HG03196 (cell line): ENCODE results near the gene UBR4.
"Not testable (repeated sequence)": the region's sequence is repeated elsewhere in the genome, so short reads cannot be mapped to it uniquely, and the experiment has no call there.

Experiments
- ATAC-seq: cut with Tn5 transposase; IDR thresholded peaks from one replicate; pipeline ENCODE4 v1.9.1; 2021; ENCODE audit not compliant: unreplicated experiment

The UBR4 gene

GRCh38 chr1:19191811-19192210, 18.3 kb downstream of the UBR4 start:
- ATAC-seq, result no peak

- no peak for ATAC-seq
Observed at GRCh38 chr1:19190468-19190867, 19.6 kb downstream of the UBR4 start.

GRCh38 chr1:19189270-19189669, 20.8 kb downstream of the UBR4 start:
- ATAC-seq, result no peak

- ATAC-seq, result no peak
Observed at GRCh38 chr1:19187852-19188251, 22.2 kb downstream of the UBR4 start.

- no peak for ATAC-seq
Observed at GRCh38 chr1:19186001-19186400, 24.1 kb downstream of the UBR4 start.

- no peak for ATAC-seq
Observed at GRCh38 chr1:19182223-19182622, 27.8 kb downstream of the UBR4 start.

- not testable (repeated sequence) for ATAC-seq
Observed at GRCh38 chr1:19180265-19180657, 29.8 kb downstream of the UBR4 start.

- no peak for ATAC-seq
Observed at GRCh38 chr1:19179597-19180264, 30.3 kb downstream of the UBR4 start.

GRCh38 chr1:19178734-19179398, 31.2 kb downstream of the UBR4 start:
- ATAC-seq, result no peak

- no peak for ATAC-seq
Observed at GRCh38 chr1:19177811-19178210, 32.3 kb downstream of the UBR4 start.

GRCh38 chr1:19169642-19170041, 40.4 kb downstream of the UBR4 start:
- ATAC-seq, result peak; percentile 73

- ATAC-seq, result no peak
Observed at GRCh38 chr1:19167140-19167539, 42.9 kb downstream of the UBR4 start.

GRCh38 chr1:19166066-19166465, 44.0 kb downstream of the UBR4 start:
- ATAC-seq, result no peak

GRCh38 chr1:19165501-19165900, 44.6 kb downstream of the UBR4 start:
- no peak for ATAC-seq

- ATAC-seq, result no peak
Observed at GRCh38 chr1:19164274-19165015, 45.6 kb downstream of the UBR4 start.

- no peak for ATAC-seq
Observed at GRCh38 chr1:19163261-19163660, 46.8 kb downstream of the UBR4 start.

GRCh38 chr1:19160831-19161230, 49.2 kb downstream of the UBR4 start:
- ATAC-seq, result no peak

GRCh38 chr1:19157653-19158052, 52.4 kb downstream of the UBR4 start:
- ATAC-seq, result no peak

- ATAC-seq, result no peak
Observed at GRCh38 chr1:19156676-19157075, 53.4 kb downstream of the UBR4 start.

- ATAC-seq, result no peak
Observed at GRCh38 chr1:19154876-19155275, 55.2 kb downstream of the UBR4 start.

- ATAC-seq, result no peak
Observed at GRCh38 chr1:19153169-19153568, 56.9 kb downstream of the UBR4 start.

GRCh38 chr1:19151537-19151936, 58.5 kb downstream of the UBR4 start:
- no peak for ATAC-seq
